Panc1 (cell line): ENCODE data around the gene PLEKHA7.

Experiments
- CTCF ChIP-seq: fragments of 450-650 bp; IDR thresholded peaks from 2 replicates; pipeline ENCODE4 v1.5.1; 2017; ENCODE audit warnings: mild to moderate bottlenecking
- POLR2AphosphoS5 ChIP-seq: IDR thresholded peaks from 2 replicates; pipeline ENCODE4 v1.6.1; 2012; ENCODE audit warnings: mild to moderate bottlenecking, low read depth, low read length, moderate library complexity

- no peak for TF ChIP-seq POLR2AphosphoS5
- no peak for TF ChIP-seq CTCF
These were observed 10.7 kb upstream of the PLEKHA7 start for GRCh38 chr11:17024924-17025323.
